ENCODE results near the gene PPM1H. TPM values are rescaled to one million over a fixed set of nuclear protein-coding genes. Genes with fewer than 3 reads are reported as not detected.

The PPM1H gene
- total and polyA plus RNA-seq, 2 of the 8 experiments (the other 6 are each of a cell fraction or from before 2014, with no cell fraction given): 16.4 to 36.1 TPM

DNA sequence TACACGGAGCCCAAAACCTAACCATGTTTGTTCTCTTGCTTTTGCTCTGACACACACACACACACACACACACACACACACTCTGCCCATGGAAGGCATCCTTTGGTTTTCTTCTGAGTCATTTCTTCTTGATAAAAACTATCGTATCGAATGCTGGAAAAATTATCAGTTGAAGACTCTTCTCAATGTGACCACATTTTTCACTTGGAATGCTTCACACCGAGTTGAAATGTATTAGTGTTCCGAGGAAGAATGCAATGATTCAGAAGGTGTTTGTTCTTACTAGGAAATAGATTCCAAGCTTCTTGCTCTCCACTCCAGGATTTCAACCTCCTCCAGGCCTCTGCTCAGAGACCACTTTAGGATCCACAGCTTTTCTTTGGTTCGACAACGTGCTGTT, 242.1 kb downstream of the PPM1H start:
- Histone ChIP-seq H3K4ac (replicated peaks; ENCODE audit: insufficient read length, low read depth, low read length) (no peak overlapping the region), H3K27ac (ENCODE audit: low read depth, low read length) (no peak overlapping the region), H3K36me3 (ENCODE audit: control insufficient read depth in 2 of 4, insufficient read depth in 4 of 4, low read length in 3 of 4) (peaks cover 0 to 14% (median 0%) of the 10 kb centered on the region in 4 experiments; a peak in 4 of 8 replicates), H4K91ac (replicated peaks; ENCODE audit: insufficient read length, low read length) (no peak overlapping the region), H2AK5ac (ENCODE audit: low read depth, low read length) (no peak overlapping the region), H4K8ac (ENCODE audit: extremely low read depth, insufficient read depth, low read length) (no peak overlapping the region), H4K5ac (ENCODE audit: insufficient read length, low read depth, low read length) (no peak overlapping the region), H3K4me2 (ENCODE audit: insufficient read depth in 1 of 2, low read depth in 2 of 2, low read length in 2 of 2) (no peak overlapping the region), H3K23me2 (ENCODE audit: low read depth, low read length) (no peaks in the 10 kb centered on the region), H3K79me2 (ENCODE audit: control insufficient read depth in 1 of 2, insufficient read depth in 2 of 2, low read length in 2 of 2) (no peaks in the 10 kb centered on the region), H4K20me1 (replicated peaks in 1 of 2; ENCODE audit: control insufficient read depth in 1 of 2, insufficient read depth in 2 of 2, low read length in 2 of 2) (no peaks in the 10 kb centered on the region), H3K4me1 (replicated peaks in 1 of 4; ENCODE audit: control insufficient read depth in 3 of 4, insufficient read depth in 4 of 4, low read length in 3 of 4) (0 out of 7 replicates have a peak, but pooled peaks cover 0 to 2% (median 0%) of the 10 kb centered on the region in 4 experiments), H3K4me3 (ENCODE audit: extremely low read depth in 1 of 4, insufficient read depth in 2 of 4, low read depth in 3 of 4, low read length in 4 of 4) (no peak overlapping the region), H3K9ac (replicated peaks in 1 of 4; ENCODE audit: extremely low read depth in 1 of 4, low read depth in 3 of 4, low read length in 3 of 4) (no peak overlapping the region), H2BK12ac (ENCODE audit: low read depth, low read length) (no peak overlapping the region), H3K18ac (ENCODE audit: extremely low read depth, low read length) (no peak overlapping the region), H2BK5ac (ENCODE audit: low read depth, low read length) (no peak overlapping the region), H3K9me3 (ENCODE audit: insufficient read depth in 2 of 2, low read depth in 1 of 2, low read length in 1 of 2) (no peaks in the 10 kb centered on the region), H3K56ac (replicated peaks; ENCODE audit: insufficient read length, low read depth, low read length) (no peak overlapping the region), H3K23ac (ENCODE audit: insufficient read length) (no peak overlapping the region), H2BK120ac (replicated peaks; ENCODE audit: low read depth, low read length) (no peak overlapping the region), H3K14ac (ENCODE audit: insufficient read length) (no peak overlapping the region), H3K27me3 (replicated peaks in 1 of 4; ENCODE audit: control insufficient read depth in 3 of 4, extremely low read depth in 1 of 4, insufficient read depth in 3 of 4, low read length in 3 of 4) (no peaks in the 10 kb centered on the region), H2BK20ac (ENCODE audit: low read length) (no peak overlapping the region), H2BK15ac (ENCODE audit: low read length) (no peak overlapping the region), H3K79me1 (ENCODE audit: low read depth, low read length) (no peaks in the 10 kb centered on the region), H2AFZ (ENCODE audit: low read length) (no peak overlapping the region)
- CTCF ChIA-PET (ENCODE audit: partially characterized antibody): interaction anchor here (1.1 to 2.2 kb wide), 3 partner anchors 11 to 25 kb away, joined by 3 to 4 read pairs (median 3); no protein-coding TSS in a partner anchor
- FAIRE-seq (no peak), DNase-seq (ENCODE audit: low read depth in 1 of 2, low spot score in 2 of 2) (no peak)
- TF ChIP-seq KDM1A (IDR thresholded peaks at IDR 0.05; ENCODE audit: borderline replicate concordance, low read length) (no peak), GTF2F1 (IDR thresholded peaks at IDR 0.05; ENCODE audit: borderline replicate concordance, low read depth, low read length) (no peak), GABPA (IDR thresholded peaks at IDR 0.05; ENCODE audit: borderline replicate concordance, insufficient read depth, low read length) (no peak), SIX5 (IDR thresholded peaks at IDR 0.05; ENCODE audit: low read depth, low read length) (no peak), CBX5 (IDR thresholded peaks at IDR 0.05; ENCODE audit: low read depth, low read length) (no peak), CHD1 (IDR thresholded peaks at IDR 0.05; ENCODE audit: low read depth, low read length) (no peak), TEAD4 (IDR thresholded peaks at IDR 0.05; ENCODE audit: low read depth, low read length) (no peak), SP4 (IDR thresholded peaks at IDR 0.05; ENCODE audit: low read length) (no peak), POLR2AphosphoS5 (IDR thresholded peaks at IDR 0.05; ENCODE audit: low read depth, low read length) (no peak)
- TF ChIP-seq, protein P1, sequence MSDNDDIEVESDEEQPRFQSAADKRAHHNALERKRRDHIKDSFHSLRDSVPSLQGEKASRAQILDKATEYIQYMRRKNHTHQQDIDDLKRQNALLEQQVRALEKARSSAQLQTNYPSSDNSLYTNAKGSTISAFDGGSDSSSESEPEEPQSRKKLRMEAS (IDR thresholded peaks at IDR 0.05): no peak
- POLR2A ChIA-PET (ENCODE audit: partially characterized antibody): interaction anchor here (1.0 kb wide), 1 partner anchor 10 kb away, joined by 3 read pairs; no protein-coding TSS in a partner anchor
- WGBS, 2 experiments (ENCODE audit: extremely low coverage in 1 of 2, insufficient coverage in 1 of 2, insufficient read length in 1 of 2, insufficient replicate concordance in 2 of 2, low coverage in 1 of 2, low lambda C conversion rate in 2 of 2, missing lambda C conversion rate in 1 of 2): 94% methylated on average over 7 of the region's 7 CpGs; no CpG with 5 or more reads in 1 of the 2 experiments
